GM19397 (cell line): ENCODE results near the gene FHIP2A.
A peak's percentile ranks its signal among the peaks of the same experiment; 100 is the strongest.
"Not testable (repeated sequence)": the region's sequence is repeated elsewhere in the genome, so short reads cannot be mapped to it uniquely, and the experiment has no call there.

Experiments used
- ATAC-seq: cut with Tn5 transposase; IDR thresholded peaks from one replicate; pipeline ENCODE4 v1.9.1; 2021; ENCODE audit warnings: mild to moderate bottlenecking, moderate library complexity; ENCODE audit not compliant: unreplicated experiment

The FHIP2A gene

DNA sequence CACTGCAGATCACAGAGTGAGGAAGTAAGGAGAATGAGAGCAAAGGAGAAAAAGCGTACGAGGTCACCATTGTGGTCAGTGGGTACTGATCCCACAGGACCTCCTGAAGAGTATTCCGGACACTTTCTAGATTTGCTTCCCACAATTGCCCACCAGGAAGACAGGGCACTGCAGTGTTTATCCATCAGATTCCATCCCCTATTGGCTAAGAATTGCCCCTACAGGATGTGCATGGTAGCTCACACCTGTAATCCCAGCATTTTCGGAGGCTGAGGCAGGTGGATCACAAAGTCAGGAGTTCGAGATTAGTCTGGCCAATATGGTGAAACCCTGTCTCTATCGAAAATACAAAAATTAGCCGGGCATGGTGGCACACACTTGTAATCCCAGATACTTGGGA, 5.3 kb upstream of the FHIP2A start:
- no peak for ATAC-seq

GRCh38 chr10:114819322-114819721, 2.3 kb upstream of the FHIP2A start:
- no peak for ATAC-seq

- ATAC-seq, result peak; percentile 49
Measured at GRCh38 chr10:114821915-114822443, 399 bp downstream of the FHIP2A start.

GRCh38 chr10:114822444-114823076, 980 bp downstream of the FHIP2A start:
- ATAC-seq, result peak; percentile 26

DNA sequence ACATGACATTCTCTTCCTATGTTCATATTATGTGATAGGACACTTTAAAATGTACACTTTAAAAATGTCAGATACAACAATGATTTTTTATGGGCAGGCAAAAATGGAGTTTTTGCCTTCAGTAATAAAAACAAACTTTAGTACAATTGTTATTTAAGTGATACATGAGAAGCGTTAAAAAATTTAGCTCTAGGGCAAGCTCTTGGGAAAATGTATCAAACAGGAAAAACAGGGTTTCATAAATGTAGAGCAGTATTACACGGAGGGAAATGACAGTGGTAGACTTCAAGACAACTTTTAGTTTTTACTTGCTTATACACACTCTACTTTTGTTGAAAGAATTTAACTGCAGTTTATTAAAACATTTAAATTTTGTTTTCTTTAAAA, 1.5 kb downstream of the FHIP2A start:
- no peak for ATAC-seq

- ATAC-seq, result no peak
Measured at GRCh38 chr10:114824391-114824790, 2.8 kb downstream of the FHIP2A start.

- ATAC-seq, result peak; percentile 26
Measured at GRCh38 chr10:114825513-114826253, 4.1 kb downstream of the FHIP2A start.

GRCh38 chr10:114829160-114829909, 7.8 kb downstream of the FHIP2A start:
- no peak for ATAC-seq

DNA sequence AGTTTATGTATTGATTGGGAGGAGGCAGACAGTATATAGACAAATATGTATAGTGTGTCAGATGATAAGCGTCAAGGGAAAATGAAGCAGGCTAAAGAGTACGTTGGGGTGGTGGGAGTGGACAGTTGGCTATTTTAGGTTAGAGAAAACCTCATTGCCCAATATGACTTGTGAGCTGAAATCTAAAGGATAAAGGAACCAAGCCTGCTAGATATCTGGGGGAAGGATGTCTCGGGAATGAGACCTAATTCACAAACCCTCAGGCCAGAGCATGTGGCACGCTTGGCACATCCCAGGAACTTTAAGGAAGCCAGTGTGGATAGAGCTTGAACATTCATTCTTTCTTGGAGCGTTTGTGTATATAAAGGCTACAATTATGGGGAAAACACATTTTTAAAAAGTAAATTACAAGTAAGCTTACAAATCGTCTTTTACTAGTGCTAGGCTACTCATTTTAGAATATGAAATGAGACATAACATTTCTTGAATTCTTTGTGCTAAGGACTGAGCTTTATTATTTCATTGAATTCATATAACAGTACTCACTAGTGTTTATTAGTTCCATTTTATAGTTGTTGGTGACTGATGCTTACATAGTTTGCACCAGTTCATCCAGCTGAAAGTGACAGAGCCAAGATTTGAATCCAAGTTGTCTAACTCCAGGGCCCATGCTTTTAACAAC, 9.7 kb downstream of the FHIP2A start:
- ATAC-seq, result no peak

- no peak for ATAC-seq
Measured at GRCh38 chr10:114837690-114838089, 16.1 kb downstream of the FHIP2A start.

DNA sequence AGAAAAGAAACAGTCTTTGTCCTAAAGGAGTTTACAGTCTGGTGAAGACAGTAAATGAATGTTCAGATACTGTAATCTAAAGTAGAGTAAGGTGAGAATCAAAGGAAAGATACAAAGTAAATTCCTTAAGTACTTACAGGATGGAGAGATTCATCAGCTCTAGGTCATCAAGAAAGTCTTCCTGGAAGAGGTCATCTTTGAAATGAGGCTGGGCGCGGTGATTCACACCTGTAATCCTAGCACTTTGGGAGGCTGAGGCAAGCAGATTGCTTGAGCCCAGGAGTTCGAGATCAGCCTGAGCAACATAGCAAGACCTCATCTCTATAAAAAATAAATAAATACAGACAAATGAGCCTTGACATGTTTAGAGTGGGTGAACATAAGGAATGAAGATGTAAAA, 18.3 kb downstream of the FHIP2A start:
- ATAC-seq, result no peak

- ATAC-seq, result no peak
Measured at GRCh38 chr10:114845978-114846693, 24.6 kb downstream of the FHIP2A start.

DNA sequence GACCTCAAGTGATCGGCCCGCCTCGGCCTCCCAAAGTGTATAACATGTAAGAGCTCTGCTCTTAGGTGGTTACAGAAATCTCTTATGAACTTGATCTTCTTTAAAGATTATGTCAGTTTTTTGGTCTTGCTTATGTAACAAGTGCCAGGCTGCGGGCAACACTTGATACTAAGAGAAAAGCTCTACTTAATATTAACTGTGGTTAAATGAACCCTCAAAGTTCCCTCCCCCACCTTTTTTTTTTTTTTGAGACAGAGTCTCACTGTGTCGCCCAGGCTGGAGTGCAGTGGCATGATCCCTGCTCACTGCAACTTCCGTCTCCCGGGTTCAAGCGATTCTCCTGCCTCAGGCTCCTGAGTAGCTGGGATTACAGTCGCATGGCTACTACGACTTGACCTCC, 25.9 kb downstream of the FHIP2A start:
- not testable (repeated sequence) for ATAC-seq

GRCh38 chr10:114849674-114850073, 28.1 kb downstream of the FHIP2A start:
- ATAC-seq, result no peak

DNA sequence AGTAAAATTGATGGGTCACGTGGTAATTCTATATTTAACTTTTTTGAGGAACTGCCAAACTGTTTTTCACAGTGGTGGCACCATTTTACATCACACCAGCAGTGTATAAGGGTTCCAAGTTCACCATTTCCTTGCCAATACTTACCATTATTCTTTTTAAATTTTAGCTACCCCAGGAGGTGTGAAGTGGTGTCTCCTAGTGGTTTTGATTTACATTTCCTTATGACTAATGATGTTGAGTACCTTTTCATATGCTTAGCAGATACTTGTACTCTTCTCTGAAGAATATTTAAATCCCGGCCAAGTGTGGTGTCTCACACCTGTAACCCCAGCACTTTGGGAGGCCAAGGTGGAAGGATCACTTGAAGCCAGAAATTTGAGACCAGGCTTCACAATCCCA, 28.5 kb downstream of the FHIP2A start:
- no peak for ATAC-seq

GRCh38 chr10:114851336-114851735, 29.8 kb downstream of the FHIP2A start:
- no peak for ATAC-seq

GRCh38 chr10:114852197-114852596, 30.6 kb downstream of the FHIP2A start:
- no peak for ATAC-seq

DNA sequence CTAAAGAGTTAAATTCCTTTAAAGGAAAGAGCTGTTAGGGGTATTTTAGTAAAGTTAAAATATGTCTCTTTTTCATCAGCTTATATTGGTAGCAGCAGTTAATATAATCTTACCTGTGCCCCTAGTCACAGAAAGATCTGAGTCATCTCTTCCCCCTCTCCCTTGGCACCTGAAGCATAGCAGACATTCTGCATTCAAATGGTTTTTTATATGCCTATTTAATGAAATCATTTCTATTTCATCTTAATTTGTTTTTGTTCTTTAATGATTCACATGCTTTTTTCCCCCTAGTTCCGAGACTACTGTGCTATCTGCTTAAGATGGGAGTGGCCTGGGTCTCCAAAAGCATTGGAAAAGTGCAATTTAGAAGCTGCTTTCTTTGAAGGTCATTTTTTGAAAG, 33.3 kb downstream of the FHIP2A start:
- ATAC-seq, result no peak

DNA sequence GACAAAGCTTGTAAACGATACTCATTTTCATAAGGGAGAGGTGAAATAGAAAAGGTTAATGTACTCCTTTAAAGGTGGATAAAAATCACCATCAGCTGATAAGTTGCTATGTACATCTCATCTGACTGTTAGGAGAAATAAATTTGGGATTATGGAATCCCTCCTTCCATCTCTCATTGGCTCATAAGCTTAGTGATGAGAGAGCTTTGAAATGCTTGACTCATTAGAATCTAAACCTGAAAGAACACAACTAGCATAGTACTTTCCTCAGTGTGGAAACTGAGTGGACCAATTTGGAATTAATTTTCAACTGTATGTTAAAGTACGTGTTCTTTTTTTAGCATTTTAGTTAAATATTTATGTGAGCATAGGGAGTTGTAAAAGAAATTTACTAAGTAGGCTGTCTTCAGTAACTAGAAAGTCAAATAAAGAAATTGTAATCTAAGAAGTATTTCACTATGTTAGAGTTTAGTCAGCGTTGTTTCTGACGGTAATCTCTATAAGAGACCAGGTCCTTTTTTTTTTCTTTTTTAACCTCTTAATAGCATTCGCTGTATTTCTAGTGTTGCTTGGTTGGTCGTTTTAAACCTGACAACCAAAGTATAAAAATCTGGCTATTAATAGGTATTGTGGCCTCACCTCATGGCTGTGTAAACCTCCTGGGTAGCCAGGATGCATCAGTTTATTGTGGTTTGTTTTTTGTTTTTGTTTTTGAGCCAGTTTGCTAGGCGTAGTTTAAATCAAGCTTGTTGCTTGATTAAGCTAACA, 34.4 kb downstream of the FHIP2A start:
- ATAC-seq, result no peak
